SKM-1 treated with dmso at 0.1 percent for 144 hours (cell line): ENCODE measurements around the gene ILF2.
"Not testable (repeated sequence)": the region's sequence is repeated elsewhere in the genome, so short reads cannot be mapped to it uniquely, and the experiment has no call there.

Experiments
- DNase-seq: peaks from one replicate; lab custom pipeline; 2025; ENCODE audit not compliant: unreplicated experiment; lab: John Stamatoyannopoulos, UW

ILF2 gene

DNA sequence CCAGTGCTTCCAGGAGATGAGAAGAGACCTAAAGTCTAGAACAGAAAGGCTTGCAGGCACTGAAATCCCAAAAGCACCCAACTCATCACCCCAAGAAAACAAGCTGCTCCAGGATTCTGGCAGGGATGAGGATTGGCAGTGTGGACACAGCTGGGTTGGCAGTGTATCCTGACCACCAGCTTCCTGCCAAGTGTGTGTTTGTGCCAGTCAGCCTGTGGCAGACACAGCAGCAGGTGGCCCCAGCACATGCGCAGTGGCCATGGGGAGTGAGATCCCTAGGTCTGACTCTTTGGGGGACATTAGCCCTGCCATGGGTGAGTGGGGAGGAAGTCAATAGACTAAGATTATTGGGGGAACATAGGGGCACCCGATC is 20.9 kb downstream of the ILF2 start:
- no peak for DNase-seq

DNA sequence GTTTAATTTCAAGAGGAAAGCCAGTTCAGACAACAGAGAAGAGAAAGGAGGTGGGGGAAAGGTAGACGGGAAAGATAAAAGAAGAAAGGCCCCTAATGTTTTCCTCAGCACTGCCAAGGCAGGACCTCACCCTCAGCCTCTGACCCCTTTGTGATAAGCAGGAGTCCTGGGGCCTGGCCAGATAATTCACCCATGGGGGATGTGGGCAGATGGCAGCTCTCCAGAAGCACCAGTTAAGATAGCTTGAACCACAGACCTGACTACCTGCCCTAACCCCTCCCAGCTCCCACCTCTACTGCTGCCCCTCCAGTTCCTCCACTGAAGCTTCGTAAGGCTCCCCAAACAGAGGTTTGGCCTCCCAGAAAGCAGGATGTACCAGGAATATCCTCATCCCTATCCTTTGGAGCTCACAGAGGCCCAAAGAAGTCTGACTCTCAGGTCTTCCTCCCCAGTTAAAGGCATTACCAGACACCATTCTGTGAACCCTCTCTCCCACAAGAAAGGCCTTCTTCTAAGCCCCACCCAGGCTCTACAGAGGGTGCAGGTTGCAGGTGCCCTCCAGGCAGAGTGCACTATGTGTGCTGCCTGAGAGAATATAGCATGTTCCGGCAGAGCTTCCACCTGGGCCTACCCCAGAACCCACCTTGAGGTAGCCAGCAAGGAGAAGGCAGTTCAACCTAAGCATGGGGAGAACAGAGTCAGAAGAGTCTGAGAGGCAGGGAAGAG is 21.5 kb downstream of the ILF2 start:
- no peak for DNase-seq

DNA sequence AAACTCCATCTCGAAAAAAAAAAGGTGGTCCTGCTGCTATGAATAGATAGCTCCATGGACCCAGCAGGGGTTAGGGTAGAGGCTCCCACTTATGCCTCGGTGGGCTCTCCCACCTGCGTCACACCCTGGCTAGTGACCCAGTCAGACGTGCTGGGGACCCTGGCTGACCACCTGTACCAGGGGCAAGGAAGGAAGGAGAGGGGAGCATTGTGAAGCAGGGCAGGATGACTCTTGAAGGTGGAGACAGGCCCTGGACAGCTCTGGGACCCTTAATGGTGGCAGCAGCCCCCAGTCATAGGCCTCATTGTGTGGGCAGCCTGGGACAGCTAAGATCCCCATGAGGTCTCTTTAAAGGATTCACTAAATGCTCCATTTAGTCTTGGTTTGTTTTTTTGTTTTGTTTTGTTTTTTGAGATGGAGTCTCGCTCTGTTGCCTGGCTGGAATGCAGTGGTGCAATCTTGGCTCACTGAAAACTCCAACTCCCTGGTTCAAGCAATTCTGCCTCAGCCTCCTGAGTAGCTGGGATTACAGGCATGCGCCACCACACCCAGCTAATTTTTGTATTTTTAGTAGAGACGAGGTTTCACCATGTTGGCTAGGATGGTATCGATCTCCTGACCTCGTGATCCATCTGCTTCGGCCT is 22.7 kb downstream of the ILF2 start:
- DNase-seq: no peak

DNA sequence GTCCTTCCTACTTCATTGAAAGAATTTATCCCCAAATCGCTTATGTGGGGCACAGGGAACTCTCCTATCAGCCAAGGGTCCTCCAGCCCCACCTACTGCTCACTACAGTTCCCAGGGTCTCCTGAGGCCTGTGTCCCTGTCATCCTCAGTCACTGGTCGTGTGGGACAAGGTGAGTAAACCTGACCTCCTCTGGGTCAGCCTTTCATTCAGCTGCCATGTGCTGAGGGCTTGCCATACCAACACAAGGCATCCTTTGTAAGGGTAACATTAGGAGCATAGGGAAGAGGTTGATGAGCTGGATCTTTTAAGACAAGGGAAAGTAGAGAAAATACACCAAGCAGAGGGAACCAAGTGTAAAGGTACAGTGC is 23.5 kb downstream of the ILF2 start:
- DNase-seq: no peak

DNA sequence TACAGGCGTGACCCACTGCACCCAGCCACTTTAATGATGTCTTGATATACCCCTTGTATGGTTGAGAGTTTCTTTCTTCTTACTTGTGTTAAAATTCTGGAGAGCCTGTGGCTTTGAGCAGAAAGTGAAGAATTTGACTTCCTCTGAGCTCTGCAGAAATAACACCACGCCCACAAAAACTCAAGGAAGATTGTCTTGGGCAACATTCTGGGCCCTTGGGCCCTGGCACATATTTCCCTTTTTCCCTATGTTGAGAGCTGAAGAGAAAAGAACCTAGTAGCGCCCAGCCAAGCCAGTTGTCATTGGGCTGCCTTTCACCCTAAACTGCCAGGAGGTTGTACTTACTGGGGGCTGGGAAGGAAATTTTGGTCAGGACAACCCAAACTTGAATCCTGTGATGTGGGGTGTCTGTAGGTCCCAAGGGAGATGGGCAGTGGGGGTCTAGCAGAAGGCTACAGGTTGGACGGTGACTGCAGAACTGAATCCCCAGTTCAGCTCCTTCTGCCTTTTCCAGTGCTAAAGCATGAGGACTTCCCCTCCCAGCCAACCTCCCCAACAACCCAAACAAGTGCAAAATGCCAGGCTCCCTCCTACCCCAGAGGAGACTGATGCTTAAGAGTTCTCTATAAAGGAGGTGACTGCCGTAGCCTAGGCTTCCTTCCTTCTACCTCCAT is 24.0 kb downstream of the ILF2 start:
- peak; percentile 68 for DNase-seq

DNA sequence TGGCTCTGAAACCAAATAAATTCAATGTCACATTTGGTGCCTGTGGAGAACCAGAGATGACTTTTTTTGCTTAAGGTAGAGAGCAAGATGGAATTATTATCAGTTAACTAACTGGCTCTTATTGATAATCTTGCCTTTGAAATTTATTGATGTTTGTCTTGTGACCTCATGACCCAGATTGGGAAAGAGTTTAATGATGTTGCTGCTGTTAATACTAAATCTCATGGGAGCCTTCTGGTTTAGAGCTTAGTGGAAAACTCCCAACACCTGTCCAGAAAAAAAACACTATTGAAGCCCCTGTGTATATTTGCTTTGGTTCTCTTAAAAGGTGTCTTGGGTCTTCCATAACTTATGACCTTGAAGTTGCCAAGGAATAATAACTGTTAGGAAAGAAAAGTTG is 27.0 kb downstream of the ILF2 start:
- no peak for DNase-seq

DNA sequence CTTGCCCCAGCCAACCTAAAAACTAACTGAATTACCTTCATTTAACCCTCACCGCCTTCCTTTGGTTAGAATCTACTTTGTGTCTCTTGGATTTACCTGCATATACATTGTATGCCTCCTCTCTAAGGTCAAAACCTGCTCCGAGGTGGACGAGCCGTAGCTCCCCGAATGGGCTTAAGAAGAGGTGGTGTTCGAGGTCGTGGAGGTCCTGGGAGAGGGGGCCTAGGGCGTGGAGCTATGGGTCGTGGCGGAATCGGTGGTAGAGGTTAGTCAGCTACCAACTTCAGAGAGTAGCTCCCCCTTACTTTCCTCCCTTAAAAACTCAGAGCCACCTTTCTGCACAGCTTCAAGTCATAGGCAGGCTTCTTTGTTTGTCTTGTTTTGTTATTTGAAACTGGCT is 27.7 kb downstream of the ILF2 start:
- DNase-seq: no peak

DNA sequence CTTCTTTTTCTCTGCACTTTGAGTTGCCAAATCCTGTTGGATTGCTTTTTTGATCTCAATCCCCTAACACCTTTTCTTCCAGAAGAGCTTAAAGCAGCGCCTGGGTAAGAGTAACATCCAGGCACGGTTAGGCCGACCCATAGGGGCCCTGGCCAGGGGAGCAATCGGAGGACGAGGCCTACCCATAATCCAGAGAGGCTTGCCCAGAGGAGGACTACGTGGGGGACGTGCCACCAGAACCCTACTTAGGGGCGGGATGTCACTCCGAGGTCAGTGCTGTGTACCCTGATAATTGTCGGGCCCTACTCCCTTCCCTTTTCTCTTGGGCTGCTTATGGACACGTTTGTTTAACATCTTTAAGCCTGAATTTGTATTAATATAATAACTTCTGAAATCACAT is 28.6 kb downstream of the ILF2 start:
- DNase-seq: no peak

DNA sequence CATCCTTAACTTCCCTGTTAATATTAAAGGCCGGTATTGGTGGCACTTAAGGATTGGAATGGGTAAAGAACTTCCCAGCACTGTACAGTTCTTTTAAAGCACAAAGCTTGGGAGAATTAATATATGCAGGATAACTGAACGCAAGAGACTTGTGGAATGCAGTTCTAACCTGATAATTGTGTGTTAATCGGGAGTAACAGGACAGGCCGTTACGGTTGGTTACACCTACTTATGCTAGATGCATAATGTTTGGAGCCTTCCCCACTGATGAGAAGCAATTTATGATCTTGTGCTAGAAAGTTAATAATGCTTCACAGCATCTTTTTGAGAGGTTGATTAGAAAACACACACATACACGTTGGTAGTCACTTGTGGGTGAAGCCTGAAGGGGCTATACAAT is 29.9 kb downstream of the ILF2 start:
- DNase-seq: no peak

DNA sequence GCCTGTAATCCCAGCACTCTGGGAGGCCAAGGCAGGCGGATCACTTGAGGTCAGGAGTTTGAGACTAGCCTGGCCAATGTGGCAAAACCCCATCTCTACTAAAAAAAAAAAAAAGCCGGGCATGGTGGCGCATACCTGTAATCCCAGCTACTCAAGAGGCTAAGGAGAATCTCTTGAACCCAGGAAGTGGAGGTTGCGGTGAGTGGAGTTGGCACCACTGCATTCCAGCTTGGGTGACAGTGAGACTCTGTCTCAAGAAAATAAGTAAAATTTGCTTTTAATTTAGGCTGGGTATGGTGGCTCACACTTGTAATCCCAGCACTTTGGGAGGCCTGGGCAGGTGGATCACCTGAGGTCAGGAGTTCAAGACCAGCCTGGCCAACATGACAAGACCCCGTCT is 30.6 kb downstream of the ILF2 start:
- DNase-seq: not testable (repeated sequence)

DNA sequence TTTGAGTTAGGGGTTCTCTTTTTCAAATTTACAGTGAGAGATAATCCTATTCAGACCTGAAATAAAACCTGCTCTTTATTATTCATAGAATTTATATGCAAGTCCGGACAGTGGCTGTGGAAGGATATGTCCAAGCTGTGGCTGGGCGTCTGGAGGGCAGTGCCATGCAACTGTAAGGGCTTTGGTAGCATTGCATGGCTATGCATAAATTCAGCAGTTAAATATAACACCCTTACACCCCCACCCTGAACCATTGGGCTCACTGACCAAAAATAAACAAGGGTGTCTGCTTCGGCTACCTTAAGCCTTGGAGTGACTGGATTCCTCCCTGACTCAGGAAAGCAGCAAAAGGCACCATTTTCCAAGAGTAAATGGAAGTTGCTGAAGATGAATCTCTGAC is 31.5 kb downstream of the ILF2 start:
- DNase-seq: no peak

DNA sequence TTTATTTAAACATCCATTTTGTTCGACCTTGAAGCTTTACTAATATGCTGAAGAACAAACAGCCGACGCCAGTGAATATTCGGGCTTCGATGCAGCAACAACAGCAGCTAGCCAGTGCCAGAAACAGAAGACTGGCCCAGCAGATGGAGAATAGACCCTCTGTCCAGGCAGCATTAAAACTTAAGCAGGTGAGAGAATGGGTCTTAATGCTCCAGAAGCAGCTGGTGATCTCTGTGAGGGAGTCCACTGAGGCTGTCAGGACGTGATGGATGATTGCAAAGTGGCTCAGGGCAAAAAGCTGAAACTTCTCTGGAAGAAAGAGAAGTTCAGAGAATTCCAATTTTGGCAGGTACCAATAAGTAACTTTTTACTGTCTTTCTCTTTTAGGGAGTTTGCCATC is 32.5 kb downstream of the ILF2 start:
- DNase-seq: no peak

DNA sequence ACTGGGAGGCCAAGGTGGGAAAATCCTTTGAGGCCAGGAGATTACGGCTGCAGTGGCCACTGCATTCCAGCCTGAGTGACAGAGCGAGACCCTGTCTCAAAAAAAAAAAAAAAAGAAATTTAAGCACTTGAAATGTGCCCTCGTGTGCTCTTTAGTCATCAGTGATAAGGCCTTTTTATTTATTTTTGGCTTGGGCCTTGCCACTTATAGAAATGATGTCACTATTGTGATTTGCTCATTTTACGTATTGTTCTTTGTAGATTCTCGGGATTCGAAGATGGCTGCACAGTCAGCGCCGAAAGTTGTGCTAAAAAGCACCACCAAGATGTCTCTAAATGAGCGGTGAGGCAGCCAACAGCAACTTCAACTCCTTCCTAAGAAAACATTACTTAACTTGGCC is 34.5 kb downstream of the ILF2 start:
- no peak for DNase-seq

DNA sequence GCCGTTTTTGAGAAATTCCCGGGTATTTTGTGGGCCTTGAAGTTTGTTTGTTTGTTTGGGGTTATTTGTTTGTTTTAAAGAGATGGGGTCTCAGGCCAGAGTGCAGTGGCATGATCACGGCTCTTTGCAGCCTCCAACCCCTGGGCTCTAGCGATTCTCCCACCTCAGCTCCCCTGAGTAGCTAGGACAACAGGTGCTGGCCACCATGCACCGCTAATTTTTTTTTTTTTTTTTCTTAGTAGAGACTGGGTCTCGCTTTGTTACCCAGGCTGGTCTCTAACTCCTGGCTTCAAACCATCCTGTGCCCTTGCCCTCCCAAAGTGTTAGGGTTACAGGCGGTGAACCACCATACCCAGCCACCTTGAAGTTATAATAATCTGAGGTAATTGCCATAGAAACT is 34.9 kb downstream of the ILF2 start:
- no peak for DNase-seq

DNA sequence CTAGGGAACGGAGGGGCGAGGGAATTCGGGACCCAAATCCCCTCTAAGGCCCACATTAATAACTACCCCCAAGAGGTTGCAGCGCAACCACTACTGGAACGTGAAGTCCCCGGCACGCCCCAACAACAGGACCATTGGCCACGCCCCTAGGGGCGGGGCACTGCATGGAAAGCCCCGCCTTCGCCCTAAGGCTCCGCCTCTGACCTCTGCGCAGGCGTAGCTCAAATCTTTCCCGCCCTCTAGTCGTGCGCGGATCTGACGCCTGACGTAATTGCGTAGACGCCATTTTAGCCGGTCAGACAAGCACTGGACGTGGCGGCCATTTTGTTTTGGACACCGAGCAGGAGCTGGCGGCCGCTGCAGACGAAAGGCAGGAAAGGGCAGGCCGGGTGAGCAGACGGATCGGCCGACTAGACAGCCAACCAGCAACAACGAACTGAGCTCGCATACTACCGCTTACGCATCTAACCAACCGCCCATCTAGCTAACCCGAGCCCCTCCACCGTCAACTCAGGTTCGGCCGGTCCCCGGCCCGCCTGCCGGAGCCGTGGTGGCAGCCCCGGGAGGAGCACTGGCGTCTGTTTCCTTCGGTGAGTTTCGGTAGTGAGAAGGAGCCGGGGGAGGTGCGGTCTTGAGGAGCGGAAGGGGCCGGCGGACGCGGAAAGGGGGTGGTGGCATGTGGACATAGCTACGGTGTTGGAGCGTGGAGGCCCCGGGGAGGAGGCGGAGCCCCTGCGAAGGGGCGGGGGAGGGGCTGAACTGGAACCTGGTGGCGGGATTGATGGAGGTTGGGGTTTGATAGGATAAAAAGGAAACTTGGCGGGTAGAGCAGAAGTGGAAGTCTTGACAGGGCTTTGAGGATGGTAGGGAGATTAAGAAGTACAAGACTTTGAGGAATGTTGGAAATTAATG is 36.8 kb downstream of the ILF2 start, which contains the start of gene CHTOP:
CHTOP (plus strand) TSS at position 313 of the 912 bp plus-strand sequence. CDS start 2,523 bp downstream, outside the sequence.
- DNase-seq: peak; percentile 99

DNA sequence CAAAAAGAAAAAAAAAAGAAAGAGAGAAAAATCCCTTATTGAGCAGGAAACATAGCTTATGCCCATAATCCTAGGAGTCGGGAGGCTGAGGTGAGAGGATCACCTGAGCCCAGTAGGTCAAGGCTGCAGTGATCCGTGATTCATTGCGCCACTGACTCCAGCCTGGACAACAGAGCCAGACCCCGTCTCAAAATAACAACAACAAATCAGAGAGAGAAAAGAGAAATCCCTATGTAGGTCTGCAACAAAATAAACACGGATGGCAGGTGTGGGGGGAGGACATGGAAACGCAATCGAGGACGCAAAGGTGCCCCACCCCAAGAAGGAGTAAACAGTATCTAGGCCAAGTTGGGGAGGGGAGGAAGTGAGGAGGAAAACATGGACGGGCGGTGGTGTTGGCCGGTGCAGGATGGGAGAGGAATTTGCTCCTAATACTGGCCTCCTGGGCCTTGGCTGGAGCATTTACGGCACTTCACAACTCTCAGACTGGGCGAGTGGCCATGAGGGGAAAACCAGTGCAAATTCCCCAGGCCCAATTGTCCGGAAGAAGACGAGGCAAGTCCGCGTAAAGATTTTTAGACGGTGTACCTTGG is 37.5 kb downstream of the ILF2 start:
- no peak for DNase-seq

DNA sequence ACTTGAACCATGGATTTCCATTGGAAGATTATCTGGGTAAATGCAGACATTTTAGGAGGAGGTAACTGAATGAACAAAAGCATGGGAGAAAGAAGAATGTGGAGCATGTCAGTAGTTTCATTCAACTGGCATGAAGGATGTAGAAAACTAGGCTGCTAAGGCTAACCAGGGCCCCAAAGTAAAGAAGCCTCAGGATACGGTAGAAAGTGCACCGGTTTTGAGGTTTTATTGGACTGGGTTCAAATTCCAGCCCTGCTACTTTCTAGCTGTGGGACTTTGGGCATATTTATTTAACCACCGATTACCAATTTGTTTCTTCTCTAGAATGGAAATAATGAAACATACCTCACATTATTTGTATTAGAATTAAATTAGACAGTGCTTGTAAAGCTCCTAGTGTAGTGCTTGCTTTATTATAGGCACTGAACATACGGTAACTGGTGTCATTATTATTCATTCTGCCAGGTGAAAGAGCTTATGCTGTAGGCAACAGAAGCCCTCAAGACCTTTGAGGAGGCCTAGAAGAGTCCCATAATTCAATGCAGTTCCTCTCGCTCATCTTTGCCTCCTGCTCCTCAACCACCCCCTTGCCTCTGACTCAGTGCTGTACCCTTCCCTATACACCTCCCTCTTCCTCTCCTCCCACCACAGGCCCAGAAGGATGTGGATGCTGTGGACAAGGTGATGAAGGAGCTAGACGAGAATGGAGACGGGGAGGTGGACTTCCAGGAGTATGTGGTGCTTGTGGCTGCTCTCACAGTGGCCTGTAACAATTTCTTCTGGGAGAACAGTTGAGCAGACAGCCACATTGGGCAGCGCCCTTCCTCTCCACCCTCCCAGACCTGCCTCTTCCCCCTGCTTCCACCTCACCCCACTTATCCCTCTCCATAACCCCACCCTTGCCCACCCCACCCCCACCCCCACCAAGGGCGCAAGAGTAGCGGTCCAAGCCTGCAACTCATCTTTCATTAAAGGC is 39.5 kb downstream of the ILF2 start:
- DNase-seq: no peak

DNA sequence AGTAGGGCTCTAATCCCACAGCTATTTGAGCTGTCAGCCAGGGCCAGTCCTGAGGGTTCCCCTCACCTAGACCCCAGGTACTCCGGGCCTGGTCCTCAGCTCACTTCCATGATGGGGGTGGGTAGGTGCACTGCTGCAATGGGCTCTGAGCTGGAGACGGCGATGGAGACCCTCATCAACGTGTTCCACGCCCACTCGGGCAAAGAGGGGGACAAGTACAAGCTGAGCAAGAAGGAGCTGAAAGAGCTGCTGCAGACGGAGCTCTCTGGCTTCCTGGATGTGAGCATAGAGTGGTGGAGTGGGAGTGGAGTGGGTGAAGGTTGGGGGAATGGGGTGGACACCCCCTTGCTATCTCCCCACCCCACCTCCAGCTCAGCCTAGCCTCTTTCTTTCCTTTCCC is 40.4 kb downstream of the ILF2 start:
- DNase-seq: no peak

DNA sequence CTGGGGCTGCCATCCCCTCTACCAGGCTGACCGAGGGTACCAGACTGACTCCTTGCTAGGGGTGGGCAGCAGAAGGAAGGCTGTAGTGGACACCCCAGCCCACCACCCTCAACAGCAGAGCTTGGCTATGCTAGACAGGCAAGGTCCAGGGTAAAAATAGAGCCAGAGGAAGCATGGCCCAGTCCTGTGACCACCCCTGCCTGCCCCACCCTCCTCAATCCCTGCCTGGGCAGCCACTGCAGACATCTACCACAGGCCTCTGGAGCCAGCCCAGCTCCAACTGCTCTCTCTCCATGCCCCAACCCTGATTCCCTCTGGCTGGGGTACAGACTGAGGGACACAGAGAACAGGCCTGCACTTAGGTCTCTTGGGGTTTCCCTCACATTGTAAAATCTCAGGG is 40.8 kb downstream of the ILF2 start:
- no peak for DNase-seq

DNA sequence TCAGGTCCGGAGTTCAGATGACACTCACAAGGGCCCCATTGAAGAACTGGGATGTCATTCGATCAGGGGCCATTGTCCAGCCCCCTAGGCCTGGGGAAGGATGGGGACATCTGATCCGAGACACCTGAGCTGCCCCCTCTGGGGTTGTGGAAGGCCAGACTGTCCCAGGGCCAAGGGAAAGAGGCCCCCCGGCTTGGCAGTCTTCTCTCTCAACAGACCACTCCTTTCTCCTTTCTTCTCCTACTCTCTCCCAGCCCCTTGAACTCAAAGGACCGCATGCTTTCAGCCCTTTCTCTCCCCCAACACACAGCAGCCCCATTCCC is 41.5 kb downstream of the ILF2 start:
- DNase-seq: no peak
